Measurements from ENCODE around the gene ST3GAL4.

Gene ST3GAL4

GRCh38 chr11:126452241-126453101 lies 97.0 kb downstream of the ST3GAL4 start:
- no peak for DNase-seq (ENCODE audit: low spot score)

DNA sequence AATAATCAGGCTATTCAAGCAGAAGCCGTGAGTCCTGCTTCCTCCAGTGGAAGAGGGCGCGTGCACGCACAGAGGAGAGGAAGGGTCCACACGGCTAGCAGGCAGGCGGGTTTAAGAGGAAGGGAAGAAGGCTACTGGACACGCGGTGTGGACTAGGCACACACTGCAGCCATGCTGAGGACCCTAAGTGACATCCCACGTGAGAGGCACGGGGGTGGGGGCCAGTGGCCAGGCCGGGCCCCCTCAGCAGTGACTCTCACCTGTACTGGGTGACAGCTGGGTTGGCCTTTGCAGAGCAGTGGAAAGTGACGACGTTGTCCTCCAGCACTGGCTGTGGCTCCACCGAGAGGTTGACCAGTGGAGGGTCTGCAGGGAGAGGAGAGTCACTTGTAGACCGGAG lies 100.6 kb downstream of the ST3GAL4 start:
- DNase-seq (ENCODE audit: low spot score), result no peak

GRCh38 chr11:126456783-126457542 lies 101.5 kb downstream of the ST3GAL4 start:
- DNase-seq (ENCODE audit: low spot score), result no peak

- no peak for DNase-seq (ENCODE audit: low spot score)
Observed at GRCh38 chr11:126457817-126458216, 102.3 kb downstream of the ST3GAL4 start.

DNA sequence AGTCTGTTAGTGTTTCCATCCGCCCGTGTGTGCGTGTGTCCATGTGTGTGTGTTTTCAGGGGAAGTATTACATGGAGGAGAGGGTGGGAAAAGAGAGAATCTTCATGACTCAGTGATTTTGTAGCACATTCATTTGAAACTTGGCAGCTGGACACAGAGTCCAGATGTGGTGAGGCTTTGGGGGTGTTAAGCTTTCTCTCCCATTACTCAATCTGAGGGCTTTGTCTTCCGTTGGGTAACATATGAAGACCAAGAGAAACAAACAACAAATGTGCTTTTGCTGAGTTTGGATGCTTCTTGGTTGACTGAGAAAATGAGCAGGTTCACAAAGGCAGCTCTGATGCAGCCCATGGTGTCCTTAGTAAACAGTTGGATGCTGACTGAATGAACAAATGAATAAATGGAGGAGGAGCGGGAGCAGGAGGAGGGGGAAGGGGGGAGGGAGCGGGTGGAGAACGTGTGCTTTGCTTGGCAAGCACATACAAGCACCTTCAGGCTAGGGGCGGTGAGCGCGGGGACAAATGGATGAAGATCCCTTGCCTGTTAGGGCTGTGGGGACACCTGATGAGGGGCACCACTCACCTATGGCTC lies 104.3 kb downstream of the ST3GAL4 start:
- no peak for DNase-seq (ENCODE audit: low spot score)

- DNase-seq (ENCODE audit: low spot score), result no peak
Observed at GRCh38 chr11:126460417-126461095, 105.1 kb downstream of the ST3GAL4 start.

GRCh38 chr11:126461096-126461440 lies 105.6 kb downstream of the ST3GAL4 start:
- DNase-seq (ENCODE audit: low spot score), result no peak

DNA sequence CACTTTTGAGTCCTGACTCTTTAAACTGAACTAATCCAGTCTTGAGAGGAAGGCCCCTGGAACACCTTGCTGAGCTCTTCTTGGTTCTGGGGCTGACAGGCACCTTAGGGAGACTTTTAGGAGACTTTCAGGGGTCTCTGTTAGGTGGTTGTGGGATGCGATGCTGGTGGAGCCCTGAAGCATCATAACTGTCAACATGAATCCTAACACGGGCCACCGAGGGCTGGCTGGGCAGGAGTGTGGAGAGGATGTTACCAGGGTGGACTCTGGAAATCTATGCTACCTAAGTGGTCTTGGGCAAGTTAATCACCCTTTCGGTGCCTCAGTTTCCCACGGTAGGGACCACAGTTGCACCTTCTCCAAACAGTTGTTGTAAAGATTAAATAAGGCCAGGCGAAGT lies 106.5 kb downstream of the ST3GAL4 start:
- no peak for DNase-seq (ENCODE audit: low spot score)

GRCh38 chr11:126462422-126462821 lies 106.9 kb downstream of the ST3GAL4 start:
- DNase-seq (ENCODE audit: low spot score), result no peak
